H9 (cell line): ENCODE data around the gene CDH5. TPM values are rescaled to one million over a fixed set of nuclear protein-coding genes. Genes with fewer than 3 reads are reported as not detected.

Source experiments
- DNase-seq: peaks from one replicate; pipeline ENCODE4 v3.0.0-alpha.2; 2017
- H2AFZ ChIP-seq: one replicate; pipeline ENCODE4 v1.6.1; 2013; ENCODE audit warnings: mild to moderate bottlenecking, low read length, control low read depth, moderate library complexity
- H2AK5ac ChIP-seq: 2 replicates; pipeline ENCODE4 v1.6.1; 2013; ENCODE audit warnings: low read length, control low read depth, mixed read lengths; ENCODE audit not compliant: insufficient read length
- H2BK120ac ChIP-seq: one replicate; pipeline ENCODE4 v1.6.1; 2013; ENCODE audit warnings: low read depth, mild to moderate bottlenecking, low read length, control low read depth, inconsistent platforms; ENCODE audit not compliant: poor library complexity, severe bottlenecking
- H2BK12ac ChIP-seq: 2 replicates; pipeline ENCODE4 v1.6.1; 2013; ENCODE audit warnings: low read length, control low read depth, mixed read lengths, low read depth; ENCODE audit not compliant: insufficient read length
- H2BK15ac ChIP-seq: 2 replicates; pipeline ENCODE4 v1.6.1; 2013; ENCODE audit warnings: low read depth, low read length, control low read depth
- H2BK20ac ChIP-seq: one replicate; pipeline ENCODE4 v1.6.1; 2013; ENCODE audit warnings: low read depth, mild to moderate bottlenecking, low read length, control low read depth, inconsistent platforms; ENCODE audit not compliant: poor library complexity, severe bottlenecking
- H2BK5ac ChIP-seq: 2 replicates; pipeline ENCODE4 v1.6.1; 2013; ENCODE audit warnings: low read length, control low read depth, mixed read lengths; ENCODE audit not compliant: insufficient read length
- H3K14ac ChIP-seq: 2 replicates; pipeline ENCODE4 v1.6.1; 2013; ENCODE audit warnings: low read length, control low read depth; ENCODE audit not compliant: insufficient read depth
- H3K18ac ChIP-seq: 2 replicates; pipeline ENCODE4 v1.6.1; 2013; ENCODE audit warnings: low read depth, mild to moderate bottlenecking, mixed read lengths, low read length, control low read depth; ENCODE audit not compliant: insufficient read length
- H3K23ac ChIP-seq: 2 replicates; pipeline ENCODE4 v1.6.1; 2013; ENCODE audit warnings: low read length, control low read depth, mixed read lengths, low read depth; ENCODE audit not compliant: insufficient read length
- H3K23me2 ChIP-seq: 2 replicates; pipeline ENCODE4 v1.6.1; 2013; ENCODE audit warnings: low read depth, mild to moderate bottlenecking, mixed read lengths, low read length, control low read depth; ENCODE audit not compliant: insufficient read length, poor library complexity, severe bottlenecking
- H3K27ac ChIP-seq: 2 replicates; pipeline ENCODE4 v1.5.1; 2013; ENCODE audit warnings: low read length, control low read depth, mixed read lengths, low read depth; ENCODE audit not compliant: insufficient read length
- H3K27me3 ChIP-seq: 2 replicates; pipeline ENCODE4 v1.6.1; 2013; ENCODE audit warnings: low read length, control low read depth, inconsistent platforms; ENCODE audit not compliant: insufficient read depth
- H3K4ac ChIP-seq: 2 replicates; pipeline ENCODE4 v1.6.1; 2013; ENCODE audit warnings: low read depth, mild to moderate bottlenecking, control low read depth, inconsistent platforms, low read length, moderate library complexity
- H3K4me1 ChIP-seq: 2 replicates; pipeline ENCODE4 v1.6.1; 2013; ENCODE audit warnings: low read length, control low read depth, inconsistent platforms; ENCODE audit not compliant: insufficient read depth
- H3K4me2 ChIP-seq: 2 replicates; pipeline ENCODE4 v1.6.1; 2013; ENCODE audit warnings: low read length, control low read depth, mixed read lengths; ENCODE audit not compliant: insufficient read length, insufficient read depth
- H3K56ac ChIP-seq: 2 replicates; pipeline ENCODE4 v1.6.1; 2013; ENCODE audit warnings: low read depth, mild to moderate bottlenecking, mixed read lengths, low read length, control low read depth; ENCODE audit not compliant: insufficient read length
- H3K79me1 ChIP-seq: 2 replicates; pipeline ENCODE4 v1.6.1; 2013; ENCODE audit warnings: low read depth, mild to moderate bottlenecking, moderate library complexity, low read length, control low read depth, inconsistent platforms; ENCODE audit not compliant: insufficient read depth, poor library complexity, severe bottlenecking
- H3K79me2 ChIP-seq: 2 replicates; pipeline ENCODE4 v1.6.1; 2013; ENCODE audit warnings: low read length, control low read depth, inconsistent platforms; ENCODE audit not compliant: insufficient read depth
- H3K9ac ChIP-seq: 2 replicates; pipeline ENCODE4 v1.6.1; 2013; ENCODE audit warnings: low read length, control low read depth, mixed read lengths; ENCODE audit not compliant: insufficient read length; ENCODE audit errors: extremely low read depth
- H3K9me3 ChIP-seq: one replicate; pipeline ENCODE4 v1.6.1; 2013; ENCODE audit warnings: low read depth, low read length, inconsistent platforms; ENCODE audit not compliant: control insufficient read depth
- H3T11ph ChIP-seq: one replicate; pipeline ENCODE4 v1.6.1; 2013; ENCODE audit warnings: mild to moderate bottlenecking, low read length, control low read depth, inconsistent platforms
- H4K20me1 ChIP-seq: one replicate; pipeline ENCODE4 v1.6.1; 2013; ENCODE audit not compliant: control insufficient read depth, insufficient read length, insufficient read depth
- H4K5ac ChIP-seq: 2 replicates; pipeline ENCODE4 v1.6.1; 2013; ENCODE audit warnings: low read depth, mild to moderate bottlenecking, mixed read lengths, low read length, control low read depth; ENCODE audit not compliant: insufficient read length
- H4K8ac ChIP-seq: replicated peaks from 2 replicates; pipeline ENCODE4 v1.6.1; 2013; ENCODE audit warnings: low read length, control low read depth, mixed read lengths, low read depth; ENCODE audit not compliant: insufficient read length
- H4K91ac ChIP-seq: 2 replicates; pipeline ENCODE4 v1.6.1; 2013; ENCODE audit warnings: low read depth, mild to moderate bottlenecking, moderate library complexity, mixed read lengths, low read length, control low read depth; ENCODE audit not compliant: insufficient read length
- H3K27ac Mint-ChIP-seq, 3 experiments: 2 replicates in 2 of 3; 3 replicates in 1 of 3; pipeline ENCODE4 v1.8.0; 2020 to 2021; ENCODE audit warnings: mixed read lengths in 3 of 3, mild to moderate bottlenecking in 1 of 3, moderate library complexity in 1 of 3
- H3K27me3 Mint-ChIP-seq: 2 replicates; pipeline ENCODE4 v1.8.0; 2021; ENCODE audit warnings: low read depth, mild to moderate bottlenecking, moderate library complexity, mixed read lengths
- H3K36me3 Mint-ChIP-seq, 3 experiments: 2 replicates in 2 of 3; 3 replicates in 1 of 3; pipeline ENCODE4 v1.8.0; 2020 to 2021; ENCODE audit warnings: low read depth in 3 of 3, mixed read lengths in 3 of 3; ENCODE audit not compliant: insufficient read depth in 1 of 3
- H3K4me1 Mint-ChIP-seq, 2 experiments: 2 replicates each; pipeline ENCODE4 v1.8.0; 2020; ENCODE audit warnings: mixed read lengths in 2 of 2
- H3K4me3 Mint-ChIP-seq, 2 experiments: 2 replicates in 1 of 2; 3 replicates in 1 of 2; pipeline ENCODE4 v1.8.0; 2020 to 2021; ENCODE audit warnings: mild to moderate bottlenecking in 2 of 2, mixed read lengths in 2 of 2, moderate library complexity in 1 of 2
- H3K9me3 Mint-ChIP-seq, 2 experiments: 2 replicates in 1 of 2; 3 replicates in 1 of 2; pipeline ENCODE4 v1.8.0; 2020; ENCODE audit warnings: mild to moderate bottlenecking in 2 of 2, mixed read lengths in 2 of 2, moderate library complexity in 1 of 2
- CTCF ChIP-seq: fragments of 200-600 bp; sonication (generic); conservative IDR thresholded peaks from 3 replicates; pipeline ENCODE4 v1.8.0; 2021; ENCODE audit warnings: antibody characterized with exemption, mild to moderate bottlenecking
- WGBS: extraction: QIAGEN DNeasy Blood & Tissue Kit; methylation state at CpG from one replicate; pipeline ENCODE4 v1.1.7; 2013; ENCODE audit warnings: missing lambda C conversion rate, low lambda C conversion rate, mixed read lengths; ENCODE audit not compliant: insufficient read length; ENCODE audit errors: extremely low coverage; 5-methylcytosine and 5-hydroxymethylcytosine counted together
- total RNA-seq: library from RNA; stranded (reverse); gene quantifications from 2 replicates; pipeline ENCODE4 v1.2.1, GENCODE V29; 2021

Gene CDH5
- total RNA-seq, 1 experiment from 2014 or later, result 0.20 TPM

- H2BK15ac ChIP-seq, result no peak overlapping the region
- no peak overlapping the region for H4K91ac ChIP-seq
- no peak overlapping the region for H3T11ph ChIP-seq
- peaks cover 5% of the 10 kb centered on the region; the same call in 1 of the 2 replicates for H3K4me1 ChIP-seq
- no peak overlapping the region for H4K8ac ChIP-seq
- H2AFZ ChIP-seq, result no peak overlapping the region
- no peak for DNase-seq
- no peaks in the 10 kb centered on the region for H3K79me1 ChIP-seq
- H3K27me3 Mint-ChIP-seq, result peaks cover 28% of the 10 kb centered on the region
- no peaks in the 10 kb centered on the region for H3K9me3 ChIP-seq
- no peak overlapping the region for H2BK120ac ChIP-seq
- no peak overlapping the region for H3K4me2 ChIP-seq
- no CpG with 5 or more reads among the region's 8 CpGs for WGBS
- no peak overlapping the region for H3K4ac ChIP-seq
- H3K9ac ChIP-seq, result no peak overlapping the region
- H3K36me3 Mint-ChIP-seq, result no peaks in the 10 kb centered on the region
- H2BK12ac ChIP-seq, result no peak overlapping the region
- no peaks in the 10 kb centered on the region for H3K27me3 ChIP-seq
- no peak overlapping the region for H3K23ac ChIP-seq
- peaks cover 13 to 27% of the 10 kb centered on the region in 2 experiments for H3K4me1 Mint-ChIP-seq
- no peak for TF ChIP-seq CTCF
- H3K14ac ChIP-seq, result no peak overlapping the region
- no peak overlapping the region for H2BK5ac ChIP-seq
- no peaks in the 10 kb centered on the region for H4K20me1 ChIP-seq
- H3K9me3 Mint-ChIP-seq, result no peaks in the 10 kb centered on the region
- peak overlapping the region in 1 of 3 experiments; percentile 10; a peak in 2 of 7 replicates for H3K27ac Mint-ChIP-seq
- H3K18ac ChIP-seq, result no peak overlapping the region
- no peak overlapping the region for H2BK20ac ChIP-seq
- no peak overlapping the region for H3K56ac ChIP-seq
- H3K27ac ChIP-seq, result no peak overlapping the region
- no peaks in the 10 kb centered on the region for H3K23me2 ChIP-seq
- H2AK5ac ChIP-seq, result no peak overlapping the region
- H3K79me2 ChIP-seq, result no peaks in the 10 kb centered on the region
- no peak overlapping the region for H3K4me3 Mint-ChIP-seq
- H4K5ac ChIP-seq, result no peak overlapping the region
These were observed 72.0 kb downstream of the CDH5 start for GRCh38 chr16:66438536-66438935.
